GM12878 (cell line): Measurements from ENCODE around the gene MSANTD2. TPM values are rescaled to one million over a fixed set of nuclear protein-coding genes. Genes with fewer than 3 reads are reported as not detected.

Source experiments
- ATAC-seq: fragments of 200-7000 bp; cut with Tn5 transposase; 3 replicates; pipeline ENCODE4 v1.9.1; 2020; ENCODE audit warnings: mild to moderate bottlenecking, moderate library complexity
- BruUV-seq: library from RNA; stranded (reverse); fragments of 400-500 nt; replicated peaks from 2 replicates; lab custom pipeline; 2021; lab: Mats Ljungman, UMichigan
- CTCF ChIA-PET: fragments of 300-600 bp; sonication (Branson Sonifier 250); formaldehyde crosslinking; extraction: SDS; loops from one replicate; lab custom pipeline; 2021; ENCODE audit warnings: inconsistent platforms; lab: Yijun Ruan, JAX
- POLR2A ChIA-PET: fragments of 350-600 bp; formaldehyde crosslinking; extraction: SDS; loops from one replicate; lab custom pipeline; 2021; ENCODE audit warnings: inconsistent platforms; lab: Charles Lee
- RAD21 ChIA-PET: fragments of 300-600 bp; sonication (Branson Sonifier 250); formaldehyde crosslinking; loops from one replicate; lab custom pipeline; 2023; ENCODE audit warnings: antibody characterized with exemption; ENCODE audit not compliant: unreplicated experiment; lab: Charles Lee
- SMC1A ChIA-PET: fragments of 300-600 bp; sonication (Branson Sonifier 250); formaldehyde crosslinking; loops from one replicate; lab custom pipeline; 2023; ENCODE audit not compliant: unreplicated experiment, uncharacterized antibody; lab: Charles Lee
- DNase-seq: peaks from one replicate; pipeline ENCODE4 v3.0.0-alpha.2; 2011; ENCODE audit warnings: low read depth, low spot score
- FAIRE-seq: peaks from 3 replicates; lab custom pipeline; 2011; peaks lifted over from hg19 to GRCh38; lab: Jason Lieb, UNC
- H2AFZ ChIP-seq: 2 replicates; pipeline ENCODE4 v1.6.0; 2011; ENCODE audit warnings: low read depth, low read length, control low read depth; ENCODE audit not compliant: control insufficient read depth
- H3K27ac ChIP-seq: 2 replicates; pipeline ENCODE4 v1.5.1; 2011; ENCODE audit warnings: control low read depth; ENCODE audit not compliant: control insufficient read depth, insufficient read depth
- H3K27me3 ChIP-seq, 2 experiments: replicated peaks in 1 of 2; 2 replicates each; pipeline versions ENCODE4 v1.6.0 to v1.6.1; 2011; ENCODE audit warnings: low read length in 1 of 2; ENCODE audit not compliant: control insufficient read depth in 2 of 2, insufficient read depth in 2 of 2
- H3K36me3 ChIP-seq, 2 experiments: 2 replicates each; pipeline ENCODE4 v1.5.1; 2011; ENCODE audit warnings: low read length in 1 of 2; ENCODE audit not compliant: control insufficient read depth in 2 of 2, insufficient read depth in 2 of 2
- H3K4me1 ChIP-seq: 2 replicates; pipeline ENCODE4 v1.6.1; 2011; ENCODE audit warnings: mild to moderate bottlenecking, low read length, moderate library complexity, mixed read lengths; ENCODE audit not compliant: control insufficient read depth, insufficient read depth
- H3K4me2 ChIP-seq: 2 replicates; pipeline ENCODE4 v1.6.0; 2011; ENCODE audit warnings: control low read depth; ENCODE audit not compliant: control insufficient read depth, insufficient read depth
- H3K4me3 ChIP-seq: fragments of 200-600 bp; sonication (generic); 2 replicates; pipeline ENCODE4 v1.5.1; 2016
- H3K79me2 ChIP-seq: 2 replicates; pipeline ENCODE4 v1.6.0; 2011; ENCODE audit warnings: low read length; ENCODE audit not compliant: control insufficient read depth, insufficient read depth
- H3K9ac ChIP-seq: 2 replicates; pipeline ENCODE4 v1.8.0; 2011; ENCODE audit warnings: low read length, control low read depth, mixed read lengths; ENCODE audit not compliant: control insufficient read depth, insufficient read depth
- H3K9me3 ChIP-seq: replicated peaks from 3 replicates; pipeline ENCODE4 v1.5.1; 2011; ENCODE audit warnings: mild to moderate bottlenecking, low read length; ENCODE audit not compliant: control insufficient read depth, insufficient read depth
- H4K20me1 ChIP-seq: 2 replicates; pipeline ENCODE4 v1.6.0; 2011; ENCODE audit not compliant: control insufficient read depth, insufficient read depth
- BHLHE40 ChIP-seq, 2 experiments: fragments of 450-650 bp in 1 of 2; IDR thresholded peaks; 2 replicates each; pipeline ENCODE4 v1.6.1; 2011 to 2017; ENCODE audit warnings: low read depth in 2 of 2, borderline replicate concordance in 1 of 2, improper control_type of control experiment in 1 of 2, low read length in 1 of 2, mild to moderate bottlenecking in 1 of 2
- CHD4 ChIP-seq: fragments of 200-600 bp; sonication (generic); IDR thresholded peaks from 2 replicates; pipeline ENCODE4 v1.6.1; 2016; ENCODE audit warnings: mild to moderate bottlenecking
- MEF2A ChIP-seq: IDR thresholded peaks from 2 replicates; pipeline ENCODE4 v1.6.1; 2011; ENCODE audit warnings: low read depth, mild to moderate bottlenecking, low read length, moderate library complexity; ENCODE audit not compliant: insufficient read depth
- MEF2B ChIP-seq: fragments of 450-650 bp; IDR thresholded peaks from 2 replicates; pipeline ENCODE4 v1.6.1; 2018; ENCODE audit warnings: mild to moderate bottlenecking, moderate library complexity; ENCODE audit not compliant: partially characterized antibody, poor library complexity, severe bottlenecking
- NFYB ChIP-seq: IDR thresholded peaks from 2 replicates; pipeline ENCODE4 v1.6.1; 2011; ENCODE audit warnings: low read depth, mild to moderate bottlenecking, low read length, improper control_type of control experiment, moderate library complexity; ENCODE audit not compliant: insufficient read depth
- PAX5 ChIP-seq: IDR thresholded peaks from 2 replicates; pipeline ENCODE4 v1.6.1; 2011; ENCODE audit warnings: low read depth, low read length, borderline replicate concordance
- PML ChIP-seq: IDR thresholded peaks from 2 replicates; pipeline ENCODE4 v1.6.1; 2012; ENCODE audit warnings: low read length, inconsistent platforms
- RAD21 ChIP-seq: IDR thresholded peaks from 2 replicates; pipeline ENCODE4 v1.6.1; 2011; ENCODE audit warnings: mild to moderate bottlenecking, low read depth, low read length, moderate library complexity; ENCODE audit not compliant: insufficient read depth
- RAD51 ChIP-seq: fragments of 450-650 bp; IDR thresholded peaks from 2 replicates; pipeline ENCODE4 v1.6.1; 2016; ENCODE audit warnings: moderate library complexity, mild to moderate bottlenecking, inconsistent platforms
- RCOR1 ChIP-seq: conservative IDR thresholded peaks from 2 replicates; pipeline ENCODE4 v1.6.1; 2012; ENCODE audit warnings: low read depth, low read length, improper control_type of control experiment
- SPI1 ChIP-seq: IDR thresholded peaks from 2 replicates; pipeline ENCODE4 v1.6.1; 2011; ENCODE audit warnings: low read depth, mild to moderate bottlenecking, low read length, moderate library complexity, borderline replicate concordance; ENCODE audit not compliant: insufficient read depth
- SREBF1 ChIP-seq: IDR thresholded peaks from 2 replicates; pipeline ENCODE4 v1.6.1; 2012; ENCODE audit warnings: mild to moderate bottlenecking, low read length
- STAT1 ChIP-seq: fragments of 450-650 bp; conservative IDR thresholded peaks from 2 replicates; pipeline ENCODE4 v1.6.1; 2014; ENCODE audit warnings: antibody characterized with exemption, mild to moderate bottlenecking
- SUZ12 ChIP-seq: fragments of 200-600 bp; sonication (generic); IDR thresholded peaks from one replicate; pipeline ENCODE4 v1.6.1; 2018; ENCODE audit warnings: antibody characterized with exemption, mild to moderate bottlenecking; ENCODE audit not compliant: unreplicated experiment
- WRNIP1 ChIP-seq: IDR thresholded peaks from 2 replicates; pipeline ENCODE4 v1.6.1; 2011; ENCODE audit warnings: low read depth, low read length, improper control_type of control experiment, borderline replicate concordance
- ZZZ3 ChIP-seq: IDR thresholded peaks from 2 replicates; pipeline ENCODE4 v1.6.1; 2011; ENCODE audit warnings: low read depth; ENCODE audit not compliant: control insufficient read depth, insufficient read length
- WGBS: methylation state at CpG from one replicate; pipeline ENCODE4 v1.1.6; 2016; ENCODE audit warnings: low lambda C conversion rate; ENCODE audit not compliant: insufficient replicate concordance, insufficient coverage; ENCODE audit errors: missing lambda C conversion rate; 5-methylcytosine and 5-hydroxymethylcytosine counted together
- in situ Hi-C: fragments of 300-500 bp; cut with MboI; formaldehyde crosslinking; loops from 9 replicates; pipeline ENCODE4 v1.14.3; 2018; ENCODE audit warnings: mixed read lengths
- intact Hi-C: fragments of 100-400 bp; cut with micrococcal nuclease; formaldehyde crosslinking; loops from one replicate; pipeline ENCODE4 v1.14.2; 2022; ENCODE audit not compliant: unreplicated experiment
- polyA plus RNA-seq, 11 experiments: library from polyadenylated mRNA; depleted of rRNA in 4 of 11; unstranded in 6 of 11; stranded (reverse) in 5 of 11; fragments of >200 nt; fragmentation: Nextera tagmentation in 4 of 11; fragmentation: Illumina TruSeq in 1 of 11; extraction: Ambion mirVana in 4 of 11; extraction: Trizol in 1 of 11; gene quantifications; 1 replicate in 1 of 11; 2 replicates in 10 of 11; pipeline versions ENCODE4 v1.2.1 to v1.2.3, GENCODE V29; 2011 to 2016; ENCODE audit warnings: inconsistent platforms in 2 of 11, missing spikeins in 2 of 11, low read depth in 1 of 11
- total RNA-seq, 4 experiments: library from RNA; depleted of rRNA in 3 of 4; stranded (reverse); fragments of >200 nt in 3 of 4; fragmentation: Illumina TruSeq in 1 of 4; extraction: Trizol in 1 of 4; gene quantifications; 2 replicates each; pipeline versions ENCODE4 v1.2.1 to v1.2.3, GENCODE V29; 2013 to 2021
- TF ChIP-seq, protein P1 (sequence below): fragments of 450-650 bp; IDR thresholded peaks from 2 replicates; pipeline ENCODE4 v1.6.1; 2017; ENCODE audit warnings: mild to moderate bottlenecking, moderate library complexity
- TF ChIP-seq, protein P2 (sequence below): fragments of 150-350 bp; IDR thresholded peaks from 2 replicates; pipeline ENCODE4 v1.6.1; 2014; ENCODE audit warnings: mild to moderate bottlenecking, low read depth, low read length

The MSANTD2 gene
- total and polyA plus RNA-seq, 10 of the 15 experiments (the other 5 are each of a cell fraction or from before 2014, with no cell fraction given), result 3.0 to 12.4 (median 8.0) TPM

DNA sequence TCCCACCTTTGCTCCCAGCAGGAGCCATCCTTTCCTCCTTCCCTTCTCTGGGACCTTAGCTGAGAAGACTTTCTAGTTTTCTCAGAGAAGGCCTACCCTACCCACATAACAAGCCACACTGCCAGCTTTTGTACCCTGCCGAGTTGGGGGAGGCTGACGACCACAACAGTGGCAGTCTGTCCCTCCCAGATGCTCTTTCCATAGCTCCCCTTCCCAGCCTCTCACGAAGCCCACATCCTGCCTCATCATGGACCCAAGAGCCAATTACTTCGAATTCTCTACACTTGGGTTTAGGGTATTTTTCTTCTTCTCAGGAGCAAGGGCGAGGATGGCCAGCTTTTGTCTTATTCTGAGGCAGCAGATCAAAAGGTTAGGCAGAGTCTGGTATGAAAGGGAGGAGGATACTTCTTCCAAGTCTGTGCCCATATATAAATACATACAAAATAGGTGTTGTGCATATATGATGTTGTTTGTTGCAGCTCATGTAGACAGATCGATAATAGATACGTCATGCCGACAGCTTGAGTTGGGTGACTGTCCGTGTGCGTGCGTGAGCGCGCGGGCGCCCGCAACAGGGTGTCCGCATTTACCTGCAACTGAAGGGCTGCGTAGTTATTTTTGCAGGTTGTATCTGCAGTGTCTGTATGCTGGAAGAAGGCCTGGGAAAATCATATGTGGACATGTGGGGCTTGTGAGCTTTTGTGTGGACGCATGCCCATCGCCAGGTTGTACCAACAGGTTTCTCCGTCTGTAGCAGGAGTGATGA, 61.3 kb downstream of the MSANTD2 start:
- no peak overlapping the region for H3K9ac ChIP-seq
- CTCF ChIA-PET, result interaction anchor here (1.0 to 12.2 kb wide), 6 partner anchors 7 to 67 kb away, joined by 3 to 202 read pairs (median 6); partner anchors contain the start of genes ESAM, SIAE and SPA17
- H2AFZ ChIP-seq, result no peak overlapping the region

More for the DNA sequence above, 61.3 kb downstream of the MSANTD2 start:
- ChIA-PET RAD21 (interaction anchor here (0.6 to 2.9 kb wide), 4 partner anchors 21 to 69 kb away, joined by 3 to 23 read pairs (median 4); no protein-coding TSS in a partner anchor), POLR2A (interaction anchor here (0.9 kb wide), 1 partner anchor 8 kb away, joined by 3 read pairs; no protein-coding TSS in a partner anchor), SMC1A (interaction anchor here (0.8 to 4.9 kb wide), 3 partner anchors 14 to 69 kb away, joined by 3 to 32 read pairs (median 3); no protein-coding TSS in a partner anchor)
- Histone ChIP-seq H4K20me1 (no peaks in the 10 kb centered on the region), H3K27me3 (peaks cover 2 to 3% of the 10 kb centered on the region in 2 experiments; a peak in 1 of 4 replicates), H3K36me3 (no peaks in the 10 kb centered on the region), H3K27ac (no peak overlapping the region), H3K9me3 (no peaks in the 10 kb centered on the region), H3K4me3 (no peak overlapping the region), H3K79me2 (no peaks in the 10 kb centered on the region), H3K4me1 (peaks cover 10% of the 10 kb centered on the region), H3K4me2 (peak overlapping the region; percentile 87)
- 67% methylated on average over 21 of the region's 21 CpGs for WGBS
- in situ Hi-C loops (no loop called here), intact Hi-C loops (no loop called here)
- BruUV-seq, result no TSS peak
- FAIRE-seq (no peak), DNase-seq (no peak), ATAC-seq (no peak)
- TF ChIP-seq, protein P1, sequence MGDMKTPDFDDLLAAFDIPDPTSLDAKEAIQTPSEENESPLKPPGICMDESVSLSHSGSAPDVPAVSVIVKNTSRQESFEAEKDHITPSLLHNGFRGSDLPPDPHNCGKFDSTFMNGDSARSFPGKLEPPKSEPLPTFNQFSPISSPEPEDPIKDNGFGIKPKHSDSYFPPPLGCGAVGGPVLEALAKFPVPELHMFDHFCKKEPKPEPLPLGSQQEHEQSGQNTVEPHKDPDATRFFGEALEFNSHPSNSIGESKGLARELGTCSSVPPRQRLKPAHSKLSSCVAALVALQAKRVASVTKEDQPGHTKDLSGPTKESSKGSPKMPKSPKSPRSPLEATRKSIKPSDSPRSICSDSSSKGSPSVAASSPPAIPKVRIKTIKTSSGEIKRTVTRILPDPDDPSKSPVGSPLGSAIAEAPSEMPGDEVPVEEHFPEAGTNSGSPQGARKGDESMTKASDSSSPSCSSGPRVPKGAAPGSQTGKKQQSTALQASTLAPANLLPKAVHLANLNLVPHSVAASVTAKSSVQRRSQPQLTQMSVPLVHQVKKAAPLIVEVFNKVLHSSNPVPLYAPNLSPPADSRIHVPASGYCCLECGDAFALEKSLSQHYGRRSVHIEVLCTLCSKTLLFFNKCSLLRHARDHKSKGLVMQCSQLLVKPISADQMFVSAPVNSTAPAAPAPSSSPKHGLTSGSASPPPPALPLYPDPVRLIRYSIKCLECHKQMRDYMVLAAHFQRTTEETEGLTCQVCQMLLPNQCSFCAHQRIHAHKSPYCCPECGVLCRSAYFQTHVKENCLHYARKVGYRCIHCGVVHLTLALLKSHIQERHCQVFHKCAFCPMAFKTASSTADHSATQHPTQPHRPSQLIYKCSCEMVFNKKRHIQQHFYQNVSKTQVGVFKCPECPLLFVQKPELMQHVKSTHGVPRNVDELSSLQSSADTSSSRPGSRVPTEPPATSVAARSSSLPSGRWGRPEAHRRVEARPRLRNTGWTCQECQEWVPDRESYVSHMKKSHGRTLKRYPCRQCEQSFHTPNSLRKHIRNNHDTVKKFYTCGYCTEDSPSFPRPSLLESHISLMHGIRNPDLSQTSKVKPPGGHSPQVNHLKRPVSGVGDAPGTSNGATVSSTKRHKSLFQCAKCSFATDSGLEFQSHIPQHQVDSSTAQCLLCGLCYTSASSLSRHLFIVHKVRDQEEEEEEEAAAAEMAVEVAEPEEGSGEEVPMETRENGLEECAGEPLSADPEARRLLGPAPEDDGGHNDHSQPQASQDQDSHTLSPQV, result no peak
- no peak for TF ChIP-seq CHD4
- TF ChIP-seq SREBF1, result no peak
- TF ChIP-seq RAD21, result no peak
- TF ChIP-seq RAD51, result no peak
- no peak for TF ChIP-seq WRNIP1
- no peak for TF ChIP-seq SUZ12
- TF ChIP-seq, protein P2, sequence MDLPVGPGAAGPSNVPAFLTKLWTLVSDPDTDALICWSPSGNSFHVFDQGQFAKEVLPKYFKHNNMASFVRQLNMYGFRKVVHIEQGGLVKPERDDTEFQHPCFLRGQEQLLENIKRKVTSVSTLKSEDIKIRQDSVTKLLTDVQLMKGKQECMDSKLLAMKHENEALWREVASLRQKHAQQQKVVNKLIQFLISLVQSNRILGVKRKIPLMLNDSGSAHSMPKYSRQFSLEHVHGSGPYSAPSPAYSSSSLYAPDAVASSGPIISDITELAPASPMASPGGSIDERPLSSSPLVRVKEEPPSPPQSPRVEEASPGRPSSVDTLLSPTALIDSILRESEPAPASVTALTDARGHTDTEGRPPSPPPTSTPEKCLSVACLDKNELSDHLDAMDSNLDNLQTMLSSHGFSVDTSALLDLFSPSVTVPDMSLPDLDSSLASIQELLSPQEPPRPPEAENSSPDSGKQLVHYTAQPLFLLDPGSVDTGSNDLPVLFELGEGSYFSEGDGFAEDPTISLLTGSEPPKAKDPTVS, result no peak
- TF ChIP-seq PAX5, result no peak
- no peak for TF ChIP-seq STAT1
- no peak for TF ChIP-seq BHLHE40 (IDR thresholded peaks at IDR 0.05; ENCODE audit: borderline replicate concordance in 1 of 2, low read depth in 2 of 2, low read length in 1 of 2)
- TF ChIP-seq PML, result no peak
- TF ChIP-seq MEF2B, result no peak
- no peak for TF ChIP-seq MEF2A
- TF ChIP-seq SPI1, result no peak
- no peak for TF ChIP-seq ZZZ3
- no peak for TF ChIP-seq NFYB
- no peak for TF ChIP-seq RCOR1
